Urothelium cell line (cell line): ENCODE results near the gene COPS4.

Experiments
- DNase-seq: peaks from one replicate; pipeline ENCODE4 v3.0.0; 2011; ENCODE audit warnings: low spot score, mixed read lengths
- FAIRE-seq: peaks from 2 replicates; lab custom pipeline; 2011; peaks lifted over from hg19 to GRCh38; lab: Jason Lieb, UNC

The COPS4 gene

DNA sequence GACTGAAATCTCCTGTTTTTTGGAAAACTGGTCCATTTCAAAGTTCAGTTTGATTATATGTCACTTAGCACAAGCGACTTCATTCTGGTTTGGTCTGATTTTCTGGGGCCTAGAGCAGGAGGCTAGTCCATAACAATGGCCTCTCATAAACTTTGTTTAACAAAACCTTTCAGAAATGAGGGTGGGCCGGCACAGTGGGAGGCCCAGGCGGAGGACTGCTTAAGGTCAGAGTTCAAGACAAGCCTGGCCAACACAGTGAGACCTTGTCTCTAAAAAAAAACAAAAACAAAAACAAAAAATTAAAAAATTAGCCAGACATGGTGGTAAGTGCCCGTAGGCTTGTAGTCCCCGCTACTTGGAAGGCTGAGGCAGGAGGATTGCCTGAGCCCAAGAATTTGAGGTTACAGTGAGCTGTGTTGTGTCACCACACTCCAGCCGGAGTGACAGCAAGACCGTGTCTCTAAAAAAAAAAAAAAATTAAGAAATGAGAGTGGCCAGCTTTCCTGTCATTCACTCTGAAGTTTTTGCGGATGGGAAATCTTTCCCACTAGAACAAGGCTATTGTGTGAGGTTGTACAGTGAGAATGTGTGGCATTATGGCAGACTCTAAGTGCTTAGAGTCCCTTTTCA is 80.8 kb downstream of the COPS4 start:
- DNase-seq (no peak), FAIRE-seq (no peak)

DNA sequence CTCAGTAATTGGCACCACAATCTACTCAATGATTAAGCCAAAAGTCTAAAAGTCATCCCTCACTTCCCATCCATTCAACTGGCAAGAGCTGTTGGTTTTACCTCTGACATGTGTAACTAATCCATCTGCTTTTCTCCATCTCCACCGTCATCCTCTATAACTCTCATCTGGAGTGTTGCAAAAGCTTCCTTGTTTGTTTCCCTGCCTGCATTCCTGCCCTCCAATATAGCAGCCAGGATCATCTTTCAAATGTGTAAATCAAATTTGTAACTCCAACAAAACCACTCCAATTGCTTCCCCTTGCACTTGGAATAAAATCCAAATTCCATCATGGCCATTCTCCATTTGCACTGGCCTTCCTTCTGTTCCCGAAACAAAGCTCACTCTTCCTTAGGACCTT is 83.9 kb downstream of the COPS4 start:
- DNase-seq (no peak), FAIRE-seq (no peak)

DNA sequence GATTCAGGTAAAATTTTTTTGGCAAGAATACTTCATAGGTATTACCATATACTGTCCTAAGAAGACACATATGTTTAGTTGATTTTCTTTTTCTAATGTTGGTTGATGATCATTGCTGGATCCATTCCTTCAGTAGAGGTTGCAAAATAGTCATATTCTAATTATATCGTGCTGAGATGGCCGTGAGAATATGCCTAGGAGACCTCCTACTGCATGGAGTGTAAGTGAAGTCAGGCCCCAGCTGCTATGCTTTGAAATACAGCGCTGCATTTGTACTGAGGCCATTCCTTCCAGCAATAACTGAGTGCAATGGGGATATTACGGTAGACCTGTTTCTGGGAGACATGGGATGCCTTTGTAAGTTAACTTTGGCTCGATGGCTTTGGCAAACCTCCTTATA is 86.3 kb downstream of the COPS4 start:
- FAIRE-seq (no peak), DNase-seq (no peak)

DNA sequence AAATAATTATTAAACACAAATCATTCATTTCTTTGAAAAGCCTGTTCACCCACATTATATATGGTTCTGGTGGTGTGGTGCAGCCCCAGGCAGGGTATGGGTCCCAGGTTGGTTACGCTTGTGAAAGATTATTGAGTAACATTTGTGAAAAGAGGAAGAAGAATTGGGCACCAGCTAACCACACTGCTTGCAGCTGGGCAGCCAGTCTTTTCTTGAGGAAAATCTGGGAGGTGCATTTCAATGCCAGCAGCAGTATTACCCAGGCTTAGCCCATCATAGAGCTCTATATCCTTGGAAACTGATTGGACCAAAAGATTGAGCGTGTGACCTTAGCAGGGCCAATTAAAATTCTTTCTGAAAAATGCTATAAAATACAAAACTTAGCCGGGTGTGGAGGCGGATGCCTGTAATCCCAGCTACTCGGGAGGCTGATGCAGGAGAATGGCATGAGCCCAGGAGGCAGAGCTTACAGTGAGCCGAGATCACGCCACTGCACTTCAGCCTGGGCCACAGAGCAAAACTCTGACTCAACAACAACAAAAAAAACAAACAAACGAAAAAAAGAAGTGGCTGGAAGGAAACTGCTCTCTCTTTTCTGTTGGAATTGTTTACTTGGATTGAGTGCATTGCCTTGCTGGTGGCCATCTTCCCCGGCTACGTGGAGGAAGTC is 89.3 kb downstream of the COPS4 start:
- DNase-seq (no peak), FAIRE-seq (no peak)
